Hypothalamus (tissue), 51 donors: ENCODE data around the gene CLDN16.

Experiments
- DNase-seq, 51 donors: peaks; one replicate each; lab custom pipeline; 2025; lab: John Stamatoyannopoulos, UW

Gene CLDN16

DNA sequence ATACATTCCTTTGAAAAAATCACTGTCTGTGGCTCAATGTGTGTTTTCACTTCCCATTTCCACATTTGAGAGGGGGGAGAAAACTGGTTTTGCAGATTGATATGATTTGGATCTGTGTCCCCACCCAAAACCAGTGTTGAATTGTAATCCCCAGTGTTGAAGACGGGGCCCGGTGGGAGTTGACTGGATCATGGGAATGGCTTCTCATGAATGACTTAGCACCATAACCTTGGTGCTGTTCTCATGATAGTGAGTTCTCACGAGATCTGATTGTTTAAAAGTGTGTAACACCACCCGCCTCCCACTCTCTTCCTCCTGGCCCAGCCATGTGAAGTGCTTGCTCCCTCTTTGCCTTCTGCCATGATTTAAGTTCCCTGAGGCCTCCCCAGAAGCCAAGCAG lies 45.7 kb downstream of the CLDN16 start:
- DNase-seq, result no peak

DNA sequence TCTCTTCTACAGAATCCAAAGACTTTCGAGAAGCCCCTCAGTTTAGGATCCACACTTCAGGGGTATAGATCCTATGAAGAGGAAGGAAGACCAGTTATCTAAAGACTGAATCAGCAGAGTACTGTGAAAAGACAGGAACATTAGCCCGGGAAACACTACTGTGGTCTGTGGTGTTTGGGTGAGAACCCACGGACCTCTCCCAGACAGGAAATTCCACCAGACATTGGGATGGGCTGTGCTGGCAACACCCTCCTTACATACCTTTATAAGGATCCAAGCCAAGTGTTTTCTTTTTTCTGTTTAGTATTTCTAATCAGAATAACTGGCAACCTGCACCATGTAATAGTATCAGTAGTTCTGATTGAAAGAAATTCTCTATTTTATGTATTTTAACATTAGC lies 47.7 kb downstream of the CLDN16 start:
- DNase-seq, result no peak

DNA sequence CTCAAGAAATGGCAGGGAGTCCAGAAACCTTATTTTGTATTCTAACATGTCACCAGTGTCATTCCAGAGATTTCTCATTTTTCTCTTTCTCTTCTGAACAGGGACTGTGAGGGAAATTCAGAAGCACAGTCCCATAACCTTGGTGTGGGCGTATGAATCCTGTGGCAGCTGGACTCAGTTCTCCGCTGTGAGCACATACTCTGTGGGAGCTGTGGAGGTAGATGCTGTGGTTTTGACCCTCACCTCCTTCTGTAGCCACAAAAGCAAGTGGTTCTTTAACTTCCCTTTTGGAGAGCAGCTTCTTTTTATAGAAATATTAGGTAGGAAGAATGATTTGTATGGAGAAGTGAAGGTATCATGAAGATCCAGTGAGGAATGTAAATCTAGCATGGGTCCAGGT lies 48.4 kb downstream of the CLDN16 start:
- no peak for DNase-seq

DNA sequence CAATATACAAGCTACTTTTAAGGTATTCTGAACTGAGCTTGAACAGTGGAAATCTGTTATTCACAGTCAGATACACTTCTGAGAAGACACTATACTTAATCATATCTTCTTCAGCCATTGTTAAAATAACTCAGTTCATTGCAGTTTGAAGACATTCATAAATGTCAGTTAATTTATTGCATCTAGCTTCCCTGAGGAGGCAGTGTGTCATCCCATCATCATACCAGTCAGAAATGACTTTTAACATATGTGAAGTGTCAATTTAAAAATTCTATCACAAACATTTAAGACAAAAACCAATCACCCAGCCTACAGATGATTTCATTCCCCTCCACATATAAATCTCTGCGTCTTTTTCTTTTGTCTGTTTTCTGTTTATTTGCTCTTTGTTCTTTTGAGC lies 54.3 kb downstream of the CLDN16 start:
- DNase-seq, result no peak

DNA sequence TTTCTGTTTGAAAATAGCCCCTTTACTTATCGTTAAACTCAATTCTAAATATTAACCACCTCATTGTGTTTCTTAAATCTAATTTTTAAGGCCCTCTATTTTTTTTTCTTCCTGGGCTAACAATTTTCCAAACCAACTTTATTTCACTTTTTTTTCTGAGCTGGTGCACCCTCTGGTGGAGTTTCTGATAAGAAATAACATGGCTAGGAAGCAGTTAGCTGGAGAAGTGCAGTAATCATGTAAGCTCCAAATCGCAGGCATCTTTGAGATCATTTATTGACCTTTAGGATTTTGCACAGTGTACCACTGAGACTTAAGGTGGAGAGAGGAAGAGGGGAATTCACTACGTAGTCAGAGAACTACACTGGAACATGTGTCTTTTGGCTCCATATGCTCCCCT lies 55.3 kb downstream of the CLDN16 start:
- no peak for DNase-seq

DNA sequence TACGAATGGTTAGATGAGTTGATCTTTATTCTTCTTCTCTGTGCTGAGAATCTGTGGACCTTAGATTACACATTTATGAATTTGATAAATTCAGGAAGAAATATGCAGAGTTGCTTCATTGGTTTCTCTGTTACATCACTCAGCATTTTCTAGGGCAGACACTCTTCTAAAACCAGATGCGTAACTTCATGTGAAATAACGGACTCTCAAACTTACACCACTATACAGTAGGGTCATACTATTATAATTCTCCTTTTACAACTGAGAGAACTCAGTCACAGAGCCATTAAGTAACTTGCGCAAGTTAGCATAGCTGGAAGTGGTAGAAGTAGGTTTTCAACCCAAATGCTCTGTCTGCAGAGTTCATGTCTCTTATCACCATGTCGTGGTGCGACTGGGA lies 56.0 kb downstream of the CLDN16 start:
- DNase-seq, result no peak

DNA sequence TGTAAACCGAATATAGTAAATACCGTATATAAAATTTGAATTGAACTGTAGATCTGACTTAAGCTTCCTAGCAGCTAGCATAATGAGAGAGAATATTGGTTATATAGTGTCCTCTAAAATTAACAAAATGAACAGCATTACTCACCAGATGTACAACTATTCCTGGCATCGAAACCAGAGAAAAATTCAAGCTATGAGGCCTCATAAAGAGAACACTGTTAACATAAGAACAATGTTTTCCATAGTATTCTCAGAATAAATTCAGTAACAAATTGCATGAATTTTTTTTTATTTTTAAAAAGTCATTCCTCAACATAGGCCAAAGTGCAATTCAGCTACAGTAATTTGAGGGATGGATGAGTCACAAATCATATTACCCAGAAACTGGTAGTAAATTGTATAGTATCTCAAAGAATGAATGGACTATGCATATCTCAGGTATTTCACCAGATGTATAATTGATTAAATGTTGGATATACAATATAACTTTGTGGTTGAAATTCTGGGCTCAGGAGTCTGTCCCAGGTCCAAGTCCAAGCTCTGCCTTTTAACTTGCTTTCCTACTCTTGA lies 56.7 kb downstream of the CLDN16 start:
- DNase-seq, result no peak

DNA sequence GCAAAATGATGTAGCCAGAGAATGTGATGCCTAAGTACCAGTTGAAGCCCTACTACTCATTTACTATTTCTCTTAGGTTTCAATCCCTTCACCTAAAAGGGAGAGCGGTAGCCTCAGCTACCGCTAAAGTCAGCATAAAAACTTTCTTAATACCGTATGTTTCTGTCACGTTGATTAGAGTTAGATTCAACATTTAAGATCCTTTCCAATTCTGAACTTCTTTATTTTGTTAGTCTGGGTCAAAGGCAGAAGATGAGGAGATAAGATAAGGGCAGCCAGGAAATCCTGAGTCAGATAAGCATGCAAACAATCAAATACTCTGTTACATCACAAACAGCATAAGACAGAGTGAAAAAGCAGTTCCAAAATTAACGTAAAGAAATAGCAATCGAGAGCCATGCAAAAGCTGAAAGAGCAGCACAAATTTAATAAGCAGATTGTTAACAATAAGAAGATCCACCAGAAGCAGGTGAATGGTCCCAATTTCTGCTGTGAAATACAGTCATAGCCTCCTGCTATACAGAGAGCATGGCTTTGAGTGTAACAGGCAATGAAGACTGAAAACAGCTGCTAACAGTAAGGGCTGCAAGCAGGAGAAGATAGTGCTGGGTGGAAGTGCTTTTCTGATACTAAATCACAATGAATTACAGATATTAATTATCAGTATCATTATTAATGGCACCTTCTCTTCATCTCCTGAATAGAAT lies 58.8 kb downstream of the CLDN16 start:
- DNase-seq, result no peak

DNA sequence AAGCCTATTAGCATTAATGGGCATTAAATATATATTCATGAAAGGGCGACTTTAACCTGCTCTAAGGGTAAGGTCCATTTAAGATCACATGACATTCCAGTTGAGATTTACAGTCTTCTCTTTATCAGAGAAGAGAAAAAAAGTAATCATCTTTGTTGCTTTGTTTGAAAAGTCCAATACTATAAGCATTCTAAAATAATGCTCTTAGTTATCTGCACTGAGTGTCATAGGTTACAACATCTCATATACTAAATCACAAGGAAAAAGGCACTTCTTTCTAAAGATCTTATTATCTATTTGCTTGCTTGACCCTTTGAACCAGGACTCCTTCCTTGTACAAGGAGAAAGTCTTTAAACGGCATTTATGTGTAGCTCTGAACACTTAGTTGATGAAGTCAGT lies 60.3 kb downstream of the CLDN16 start:
- DNase-seq, result no peak

DNA sequence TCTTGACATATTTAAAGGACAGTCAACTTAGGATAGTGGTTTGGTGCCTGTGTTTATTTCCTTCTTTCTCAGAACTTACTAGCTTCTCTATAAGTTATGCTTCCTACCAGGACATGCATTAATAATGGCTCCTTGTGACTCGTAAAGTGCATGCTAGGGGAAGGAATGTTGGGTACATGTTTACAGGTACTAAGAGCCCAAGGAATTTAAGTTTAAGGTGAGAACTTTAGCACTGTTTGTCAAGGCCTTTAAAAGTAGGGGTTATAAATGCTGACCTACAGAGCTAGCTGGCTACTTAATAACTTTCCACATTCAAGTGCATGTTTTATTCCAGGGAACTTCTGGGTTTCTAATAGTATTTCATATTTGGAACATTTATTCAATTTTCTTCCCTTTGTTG lies 61.8 kb downstream of the CLDN16 start, which contains the start of gene TMEM207:
Gene TMEM207 (minus strand): TSS at position 101 of the 400 bp plus-strand sequence. CDS start 92 bp downstream, at position 9.
- DNase-seq, result no peak

DNA sequence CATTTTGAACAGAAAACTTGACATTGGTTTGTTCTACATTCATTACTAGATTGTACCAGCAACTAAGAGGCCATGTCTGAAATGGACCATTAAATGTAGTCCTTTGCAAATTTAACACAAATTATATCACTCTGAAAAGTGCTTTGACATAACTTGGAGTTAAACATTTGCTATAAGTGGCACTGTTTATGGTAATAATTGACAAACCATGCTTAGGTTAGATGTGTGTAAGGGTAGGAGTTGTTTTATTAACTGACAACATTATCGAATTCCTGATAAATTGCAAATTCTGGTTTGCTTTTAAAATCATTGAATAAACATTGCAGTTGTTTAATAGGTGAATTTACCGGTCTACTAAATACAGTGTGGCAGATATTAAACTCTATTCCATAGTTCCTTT lies 67.9 kb downstream of the CLDN16 start:
- DNase-seq, result no peak

DNA sequence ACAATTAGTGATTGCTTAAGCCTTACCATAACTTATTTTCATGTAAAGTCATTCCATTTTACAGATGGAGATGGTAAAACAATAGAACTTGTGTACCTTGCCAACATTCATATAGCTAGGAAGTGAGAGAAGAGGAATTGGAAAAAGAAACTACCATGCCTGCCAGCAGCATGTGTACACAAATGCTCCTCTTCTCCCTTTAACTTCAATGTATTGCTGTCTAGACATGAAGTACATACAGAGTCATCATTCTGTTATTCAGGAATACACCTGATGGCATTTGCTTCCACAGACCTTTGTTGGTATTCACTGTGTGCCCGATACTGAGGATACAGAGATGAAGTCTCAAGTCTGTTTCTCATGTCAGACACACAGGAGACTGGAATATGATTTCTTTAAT lies 68.8 kb downstream of the CLDN16 start:
- DNase-seq, result no peak

DNA sequence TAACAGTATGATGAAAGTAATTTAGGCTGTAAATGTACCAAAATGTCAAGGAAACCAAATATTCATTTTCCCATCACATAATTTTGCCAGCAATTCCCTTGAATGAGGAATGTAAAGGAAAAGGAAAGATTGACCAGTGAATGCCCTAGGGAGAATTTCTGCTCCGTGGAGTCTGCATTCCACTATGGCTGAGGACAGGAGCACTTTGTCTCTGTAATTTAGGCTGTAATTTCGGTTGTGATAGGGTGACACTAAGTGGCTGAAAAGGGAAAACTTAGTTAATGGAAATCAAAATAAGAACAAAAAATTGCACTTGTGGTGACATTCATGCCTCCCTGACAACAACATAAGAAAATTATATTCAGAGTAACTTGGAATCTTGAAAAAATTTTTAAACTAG lies 70.1 kb downstream of the CLDN16 start:
- DNase-seq, result no peak
